Kasumi-1 (cell line): ENCODE results near the gene SYNDIG1.

Source experiments
- DNase-seq, 2 experiments: peaks; one replicate each; lab custom pipeline; 2025; lab: John Stamatoyannopoulos, UW

SYNDIG1 gene

GRCh38 chr20:24469116-24469893 is at the start of gene SYNDIG1:
Gene SYNDIG1, plus strand, starts transcription at chr20:24469629. Its CDS starts 73,469 bp downstream, at chr20:24543098.
- DNase-seq: no peak

GRCh38 chr20:24419786-24420185 is 49.6 kb upstream of the SYNDIG1 start:
- DNase-seq: no peak

GRCh38 chr20:24420567-24420966 is 48.9 kb upstream of the SYNDIG1 start:
- DNase-seq: no peak

GRCh38 chr20:24421071-24421470 is 48.4 kb upstream of the SYNDIG1 start:
- DNase-seq: no peak

GRCh38 chr20:24422091-24422760 is 47.2 kb upstream of the SYNDIG1 start:
- DNase-seq: no peak

- DNase-seq: no peak
Observed at GRCh38 chr20:24423390-24424313, 45.8 kb upstream of the SYNDIG1 start.

- no peak for DNase-seq
Observed at GRCh38 chr20:24425523-24426135, 43.8 kb upstream of the SYNDIG1 start.

GRCh38 chr20:24431279-24432045 is 38.0 kb upstream of the SYNDIG1 start:
- no peak for DNase-seq

- DNase-seq: no peak
Observed at GRCh38 chr20:24432046-24432442, 37.4 kb upstream of the SYNDIG1 start.

- no peak for DNase-seq
Observed at GRCh38 chr20:24436160-24436559, 33.3 kb upstream of the SYNDIG1 start.

- DNase-seq: no peak
Observed at GRCh38 chr20:24437196-24438082, 32.0 kb upstream of the SYNDIG1 start.

GRCh38 chr20:24438331-24438730 is 31.1 kb upstream of the SYNDIG1 start:
- no peak for DNase-seq

GRCh38 chr20:24439737-24440387 is 29.6 kb upstream of the SYNDIG1 start:
- no peak for DNase-seq

- no peak for DNase-seq
Observed at GRCh38 chr20:24441661-24442060, 27.8 kb upstream of the SYNDIG1 start.

GRCh38 chr20:24442909-24443308 is 26.5 kb upstream of the SYNDIG1 start:
- no peak for DNase-seq

- DNase-seq: no peak
Observed at GRCh38 chr20:24443436-24443835, 26.0 kb upstream of the SYNDIG1 start.

GRCh38 chr20:24444526-24445190 is 24.8 kb upstream of the SYNDIG1 start:
- no peak for DNase-seq

GRCh38 chr20:24445510-24446170 is 23.8 kb upstream of the SYNDIG1 start:
- DNase-seq: no peak

- DNase-seq: no peak
Observed at GRCh38 chr20:24446811-24447210, 22.6 kb upstream of the SYNDIG1 start.
